Measurements from ENCODE around the gene SLC1A5. TPM values are rescaled to one million over a fixed set of nuclear protein-coding genes. Genes with fewer than 3 reads are reported as not detected.
"Not testable (repeated sequence)": the region's sequence is repeated elsewhere in the genome, so short reads cannot be mapped to it uniquely, and the experiment has no call there.

The SLC1A5 gene
- total and polyA plus RNA-seq, 2 donors (not counting 1 experiment from before 2014, with no cell fraction given): 107 to 281 TPM

GRCh38 chr19:46772170-46773017, 16.0 kb downstream of the SLC1A5 start:
- H2AFZ ChIP-seq (ENCODE audit: low read length): no peak overlapping the region
- TF ChIP-seq CTCF (conservative IDR thresholded peaks at IDR 0.05 in 1 of 2, IDR thresholded peaks at IDR 0.05 in 1 of 2; ENCODE audit: low read depth in 1 of 2, low read length in 2 of 2) (no peak), EZH2 (IDR thresholded peaks at IDR 0.05; ENCODE audit: low read length, missing control alignments) (no peak)
- peaks cover 15% of the 10 kb centered on the region for H3K36me3 ChIP-seq (ENCODE audit: control insufficient read depth, insufficient read depth, low read length)
- DNase-seq (ENCODE audit: low read depth in 2 of 2): no peak
- no peaks in the 10 kb centered on the region for H3K79me2 ChIP-seq (ENCODE audit: control insufficient read depth, insufficient read depth, low read length)
- H3K4me2 ChIP-seq (ENCODE audit: extremely low read depth, insufficient read depth, low read length): no peak overlapping the region
- H3K9ac ChIP-seq (ENCODE audit: insufficient read depth, low read length): no peak overlapping the region
- no peaks in the 10 kb centered on the region for H3K27me3 ChIP-seq (ENCODE audit: control insufficient read depth, insufficient read depth, low read length)
- H4K20me1 ChIP-seq (ENCODE audit: control insufficient read depth, extremely low read depth, insufficient read depth, low read length): no peaks in the 10 kb centered on the region
- no peaks in the 10 kb centered on the region for H3K9me3 ChIP-seq (ENCODE audit: control insufficient read depth, insufficient read depth, low read depth, low read length)
- H3K4me3 ChIP-seq (replicated peaks in 1 of 4; ENCODE audit: control extremely low read depth in 1 of 4, insufficient read depth in 1 of 4, low read depth in 3 of 4, low read length in 4 of 4): no peak overlapping the region
- no peak overlapping the region for H3K27ac ChIP-seq (ENCODE audit: insufficient read depth, low read length)
- no peaks in the 10 kb centered on the region for H3K4me1 ChIP-seq (ENCODE audit: control insufficient read depth, extremely low read depth, insufficient read depth, low read length)

GRCh38 chr19:46768746-46769145, 19.6 kb downstream of the SLC1A5 start:
- not testable (repeated sequence) for H3K4me2 ChIP-seq (ENCODE audit: extremely low read depth, insufficient read depth, low read length); H3K9me3 ChIP-seq (ENCODE audit: control insufficient read depth, insufficient read depth, low read depth, low read length); H3K4me3 ChIP-seq (replicated peaks in 1 of 4; ENCODE audit: control extremely low read depth in 1 of 4, insufficient read depth in 1 of 4, low read depth in 3 of 4, low read length in 4 of 4); H3K27ac ChIP-seq (ENCODE audit: insufficient read depth, low read length); H3K27me3 ChIP-seq (ENCODE audit: control insufficient read depth, insufficient read depth, low read length); DNase-seq (ENCODE audit: low read depth in 2 of 2); H3K36me3 ChIP-seq (ENCODE audit: control insufficient read depth, insufficient read depth, low read length); H2AFZ ChIP-seq (ENCODE audit: low read length); H3K79me2 ChIP-seq (ENCODE audit: control insufficient read depth, insufficient read depth, low read length); H3K4me1 ChIP-seq (ENCODE audit: control insufficient read depth, extremely low read depth, insufficient read depth, low read length); H3K9ac ChIP-seq (ENCODE audit: insufficient read depth, low read length); H4K20me1 ChIP-seq (ENCODE audit: control insufficient read depth, extremely low read depth, insufficient read depth, low read length)

GRCh38 chr19:46766569-46767317, 21.7 kb downstream of the SLC1A5 start:
- no peaks in the 10 kb centered on the region for H4K20me1 ChIP-seq (ENCODE audit: control insufficient read depth, extremely low read depth, insufficient read depth, low read length)
- H3K27ac ChIP-seq (ENCODE audit: insufficient read depth, low read length): no peak overlapping the region
- no peaks in the 10 kb centered on the region for H3K4me1 ChIP-seq (ENCODE audit: control insufficient read depth, extremely low read depth, insufficient read depth, low read length)
- TF ChIP-seq CTCF (conservative IDR thresholded peaks at IDR 0.05 in 1 of 2, IDR thresholded peaks at IDR 0.05 in 1 of 2; ENCODE audit: low read depth in 1 of 2, low read length in 2 of 2) (peak; percentile 53 to 74), EZH2 (IDR thresholded peaks at IDR 0.05; ENCODE audit: low read length, missing control alignments) (no peak)
- H2AFZ ChIP-seq (ENCODE audit: low read length): no peak overlapping the region
- no peak overlapping the region for H3K9ac ChIP-seq (ENCODE audit: insufficient read depth, low read length)
- H3K79me2 ChIP-seq (ENCODE audit: control insufficient read depth, insufficient read depth, low read length): no peaks in the 10 kb centered on the region
- H3K27me3 ChIP-seq (ENCODE audit: control insufficient read depth, insufficient read depth, low read length): no peaks in the 10 kb centered on the region
- no peaks in the 10 kb centered on the region for H3K36me3 ChIP-seq (ENCODE audit: control insufficient read depth, insufficient read depth, low read length)
- DNase-seq (ENCODE audit: low read depth in 2 of 2): no peak
- H3K4me3 ChIP-seq (replicated peaks in 1 of 4; ENCODE audit: control extremely low read depth in 1 of 4, insufficient read depth in 1 of 4, low read depth in 3 of 4, low read length in 4 of 4): no peak overlapping the region
- H3K4me2 ChIP-seq (ENCODE audit: extremely low read depth, insufficient read depth, low read length): no peak overlapping the region
- H3K9me3 ChIP-seq (ENCODE audit: control insufficient read depth, insufficient read depth, low read depth, low read length): no peaks in the 10 kb centered on the region
